Mesenchymal stem cell (in vitro differentiated cells and primary cell): ENCODE results near the gene RIMBP3B.
"Not testable (repeated sequence)": the region's sequence is repeated elsewhere in the genome, so short reads cannot be mapped to it uniquely, and the experiment has no call there.

ENCODE experiments used
- DNase-seq: peaks from one replicate; pipeline ENCODE4 v3.0.0-alpha.2; 2013
- H2AFZ ChIP-seq: one replicate; pipeline ENCODE4 v1.6.1; 2013; ENCODE audit warnings: low read depth, mild to moderate bottlenecking, control low read depth, inconsistent platforms, low read length, moderate library complexity
- H2AK5ac ChIP-seq: 2 replicates; pipeline ENCODE4 v1.6.1; 2013; ENCODE audit warnings: low read length, moderate library complexity, mild to moderate bottlenecking, inconsistent platforms; ENCODE audit not compliant: severe bottlenecking
- H2BK120ac ChIP-seq: one replicate; pipeline ENCODE4 v1.6.1; 2013; ENCODE audit warnings: low read depth, mild to moderate bottlenecking, inconsistent platforms, low read length, moderate library complexity
- H2BK12ac ChIP-seq, 2 experiments: one replicate each; pipeline ENCODE4 v1.6.1; 2013; ENCODE audit warnings: inconsistent platforms in 2 of 2, low read length in 2 of 2, mild to moderate bottlenecking in 2 of 2, moderate library complexity in 2 of 2, control low read depth in 1 of 2
- H2BK15ac ChIP-seq: one replicate; pipeline ENCODE4 v1.6.1; 2013; ENCODE audit warnings: mild to moderate bottlenecking, low read depth, inconsistent platforms; ENCODE audit not compliant: poor library complexity, severe bottlenecking
- H2BK5ac ChIP-seq: 2 replicates; pipeline ENCODE4 v1.6.1; 2013; ENCODE audit warnings: low read depth, mild to moderate bottlenecking, low read length, control low read depth, inconsistent platforms; ENCODE audit not compliant: poor library complexity, severe bottlenecking
- H3K14ac ChIP-seq, 2 experiments: one replicate each; pipeline ENCODE4 v1.6.1; 2013; ENCODE audit warnings: inconsistent platforms in 2 of 2, low read length in 2 of 2, control low read depth in 1 of 2, mild to moderate bottlenecking in 1 of 2, moderate library complexity in 1 of 2
- H3K18ac ChIP-seq, 2 experiments: one replicate each; pipeline ENCODE4 v1.6.1; 2013; ENCODE audit warnings: inconsistent platforms in 2 of 2, low read length in 2 of 2, control low read depth in 1 of 2, low read depth in 1 of 2, mild to moderate bottlenecking in 1 of 2
- H3K23ac ChIP-seq, 2 experiments: one replicate each; pipeline ENCODE4 v1.6.1; 2013; ENCODE audit warnings: inconsistent platforms in 2 of 2, low read length in 2 of 2, mild to moderate bottlenecking in 2 of 2, moderate library complexity in 2 of 2, control low read depth in 1 of 2
- H3K27ac ChIP-seq: 2 replicates; pipeline ENCODE4 v1.5.1; 2013; ENCODE audit warnings: mild to moderate bottlenecking, moderate library complexity, low read length, control low read depth, inconsistent platforms; ENCODE audit not compliant: poor library complexity, severe bottlenecking
- H3K27me3 ChIP-seq, 2 experiments: 2 replicates each; pipeline versions ENCODE4 v1.6.1 to v1.7.0; 2013; ENCODE audit warnings: low read length in 2 of 2, mild to moderate bottlenecking in 2 of 2, moderate library complexity in 2 of 2, control low read depth in 1 of 2, inconsistent platforms in 1 of 2; ENCODE audit not compliant: control insufficient read depth in 1 of 2, insufficient read depth in 1 of 2
- H3K36me3 ChIP-seq, 2 experiments: 2 replicates each; pipeline versions ENCODE4 v1.6.1 to v1.7.0; 2013; ENCODE audit warnings: low read length in 2 of 2, control low read depth in 1 of 2, inconsistent platforms in 1 of 2, low read depth in 1 of 2, mild to moderate bottlenecking in 1 of 2; ENCODE audit not compliant: insufficient read depth in 2 of 2, control insufficient read depth in 1 of 2
- H3K4ac ChIP-seq, 2 experiments: one replicate each; pipeline ENCODE4 v1.6.1; 2013; ENCODE audit warnings: inconsistent platforms in 2 of 2, low read length in 2 of 2, mild to moderate bottlenecking in 2 of 2, moderate library complexity in 2 of 2, control low read depth in 1 of 2, low read depth in 1 of 2
- H3K4me1 ChIP-seq: 2 replicates; pipeline ENCODE4 v1.6.1; 2013; ENCODE audit warnings: low read depth, low read length, control low read depth; ENCODE audit not compliant: control insufficient read depth, insufficient read depth
- H3K4me2 ChIP-seq: 2 replicates; pipeline ENCODE4 v1.6.1; 2013; ENCODE audit warnings: low read length, mild to moderate bottlenecking, inconsistent platforms; ENCODE audit not compliant: poor library complexity, severe bottlenecking
- H3K4me3 ChIP-seq, 2 experiments: 2 replicates each; pipeline versions ENCODE4 v1.5.1 to v1.7.0; 2013; ENCODE audit warnings: low read length in 2 of 2, mild to moderate bottlenecking in 2 of 2, control low read depth in 1 of 2, low read depth in 1 of 2; ENCODE audit not compliant: insufficient read depth in 1 of 2
- H3K79me1 ChIP-seq: replicated peaks from 2 replicates; pipeline ENCODE4 v1.6.1; 2013; ENCODE audit warnings: mild to moderate bottlenecking, control low read depth, low read length, inconsistent platforms; ENCODE audit not compliant: poor library complexity, severe bottlenecking
- H3K9ac ChIP-seq: 2 replicates; pipeline ENCODE4 v1.7.0; 2013; ENCODE audit warnings: mild to moderate bottlenecking, low read length, moderate library complexity
- H3K9me3 ChIP-seq: 2 replicates; pipeline ENCODE4 v1.7.0; 2013; ENCODE audit warnings: mild to moderate bottlenecking, low read length; ENCODE audit not compliant: control insufficient read depth
- H4K8ac ChIP-seq: one replicate; pipeline ENCODE4 v1.6.1; 2013; ENCODE audit warnings: inconsistent platforms, mild to moderate bottlenecking, low read length, moderate library complexity
- H4K91ac ChIP-seq: one replicate; pipeline ENCODE4 v1.6.1; 2013; ENCODE audit warnings: mild to moderate bottlenecking, low read length, inconsistent platforms
- WGBS: methylation state at CpG from one replicate; pipeline ENCODE4 v1.1.7; 2013; ENCODE audit warnings: mixed read lengths; 5-methylcytosine and 5-hydroxymethylcytosine counted together

Gene RIMBP3B

DNA sequence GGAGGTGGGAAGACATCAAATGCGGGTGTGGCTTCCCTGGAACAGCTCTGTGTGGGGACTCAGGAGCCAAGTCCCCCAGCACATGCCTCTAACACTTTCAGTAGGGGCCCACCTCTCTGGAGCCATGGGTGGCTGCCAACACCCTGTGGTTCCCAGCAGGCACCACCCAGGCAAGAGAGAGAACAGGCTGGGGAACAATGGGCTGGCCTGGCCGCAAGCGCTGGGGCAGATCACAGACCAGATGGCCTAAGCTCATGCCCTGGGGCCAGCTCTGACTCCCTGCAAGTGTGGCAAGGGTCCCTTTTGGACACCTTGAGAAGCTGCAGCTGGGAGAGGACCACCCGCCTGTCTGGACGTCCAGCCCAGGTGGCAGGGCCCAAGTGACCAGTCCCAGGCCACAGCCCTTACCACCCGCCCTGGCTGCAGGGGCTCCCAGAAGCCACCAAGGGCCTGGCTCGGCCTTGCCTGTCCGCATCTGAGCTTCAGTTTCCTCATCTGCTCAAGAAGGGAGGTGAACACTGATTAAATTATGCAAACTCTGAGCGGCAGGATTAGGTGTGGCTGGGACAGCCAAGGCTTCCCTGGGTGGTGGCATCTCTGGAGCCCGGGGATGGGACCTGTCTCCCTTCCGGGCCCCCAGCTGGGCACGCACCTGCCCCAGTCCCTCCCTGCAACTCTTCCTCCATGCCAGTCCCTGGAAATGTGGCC, 14.8 kb upstream of the RIMBP3B start:
- not testable (repeated sequence) for H3K79me1 ChIP-seq, H4K8ac ChIP-seq, DNase-seq, H3K36me3 ChIP-seq, H3K23ac ChIP-seq, H2BK12ac ChIP-seq, H2AK5ac ChIP-seq, H3K4me3 ChIP-seq, H3K18ac ChIP-seq, H3K9me3 ChIP-seq, H2BK5ac ChIP-seq, H3K4me2 ChIP-seq, H2BK15ac ChIP-seq, H3K14ac ChIP-seq, H3K9ac ChIP-seq, H2AFZ ChIP-seq, H3K27ac ChIP-seq, H3K27me3 ChIP-seq, H2BK120ac ChIP-seq, H3K4ac ChIP-seq, H4K91ac ChIP-seq, H3K4me1 ChIP-seq
- WGBS = no CpG with 5 or more reads among the region's 12 CpGs

DNA sequence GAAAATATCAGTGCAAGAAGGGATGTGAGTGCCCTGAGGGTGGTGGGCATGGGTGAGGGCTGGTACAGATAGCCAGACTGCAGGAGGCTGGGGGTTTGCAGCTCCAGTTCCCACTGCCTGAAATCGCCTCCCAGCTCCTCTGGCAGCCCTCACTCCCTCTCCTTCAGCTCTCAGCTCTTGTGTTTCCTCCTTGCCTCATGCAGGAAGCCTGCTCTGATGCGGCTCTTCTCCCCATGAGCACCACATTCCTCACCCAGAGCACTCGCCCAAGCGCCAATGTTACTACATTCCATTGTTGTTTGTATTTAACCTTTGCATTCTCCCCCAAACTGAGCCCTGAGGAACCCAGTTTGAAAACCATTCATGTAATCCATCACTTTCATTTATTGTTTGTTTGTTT, 7.7 kb upstream of the RIMBP3B start:
- H2AFZ ChIP-seq, H2BK120ac ChIP-seq, H3K14ac ChIP-seq, H3K4me3 ChIP-seq, DNase-seq, H2BK5ac ChIP-seq, H4K8ac ChIP-seq, H3K9me3 ChIP-seq, H3K4me2 ChIP-seq, H3K23ac ChIP-seq, H3K79me1 ChIP-seq, H3K18ac ChIP-seq, H3K4me1 ChIP-seq, H3K27ac ChIP-seq, H3K27me3 ChIP-seq, H2BK15ac ChIP-seq, H2BK12ac ChIP-seq, H2AK5ac ChIP-seq, H3K9ac ChIP-seq, H4K91ac ChIP-seq, H3K36me3 ChIP-seq, H3K4ac ChIP-seq: not testable (repeated sequence)
- no CpG with 5 or more reads among the region's 4 CpGs for WGBS

DNA sequence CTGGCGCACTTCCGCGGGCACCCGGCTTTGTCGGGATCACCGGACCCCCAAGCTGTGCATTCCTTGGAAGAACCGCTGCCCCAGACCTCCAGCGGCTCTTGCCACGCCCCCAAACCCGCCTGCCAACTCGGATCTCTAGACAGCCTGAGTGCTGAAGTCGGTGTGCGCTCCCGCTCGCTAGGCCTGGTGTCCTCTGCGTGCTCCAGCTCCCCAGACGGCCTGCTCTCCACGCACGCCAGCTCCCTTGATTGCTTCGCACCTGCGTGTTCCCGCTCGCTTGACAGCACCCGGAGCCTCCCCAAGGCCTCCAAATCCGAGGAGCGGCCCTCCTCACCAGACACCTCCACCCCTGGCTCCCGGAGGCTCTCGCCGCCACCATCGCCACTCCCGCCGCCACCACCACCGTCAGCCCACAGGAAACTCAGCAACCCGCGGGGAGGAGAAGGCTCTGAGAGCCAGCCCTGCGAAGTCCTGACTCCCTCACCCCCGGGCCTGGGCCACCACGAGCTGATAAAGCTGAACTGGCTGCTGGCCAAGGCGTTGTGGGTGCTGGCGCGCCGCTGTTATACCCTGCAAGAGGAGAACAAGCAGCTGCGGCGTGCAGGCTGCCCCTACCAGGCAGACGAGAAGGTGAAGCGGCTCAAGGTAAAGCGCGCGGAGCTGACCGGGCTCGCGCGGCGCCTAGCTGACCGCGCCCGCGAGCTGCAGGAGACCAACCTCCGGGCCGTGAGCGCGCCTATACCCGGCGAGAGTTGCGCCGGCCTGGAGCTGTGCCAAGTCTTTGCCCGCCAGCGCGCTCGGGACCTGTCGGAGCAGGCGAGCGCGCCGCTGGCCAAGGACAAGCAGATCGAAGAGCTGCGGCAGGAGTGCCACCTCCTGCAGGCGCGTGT, 1.2 kb downstream of the RIMBP3B start:
- H2AK5ac ChIP-seq, H3K4ac ChIP-seq, H3K4me1 ChIP-seq, H2BK15ac ChIP-seq, H3K18ac ChIP-seq, H3K4me2 ChIP-seq, H2AFZ ChIP-seq, H3K4me3 ChIP-seq, H3K9ac ChIP-seq, H2BK5ac ChIP-seq, H2BK120ac ChIP-seq, H3K27me3 ChIP-seq, H2BK12ac ChIP-seq, H3K23ac ChIP-seq, H3K79me1 ChIP-seq, H3K36me3 ChIP-seq, H3K14ac ChIP-seq, H3K9me3 ChIP-seq, H3K27ac ChIP-seq, H4K8ac ChIP-seq, H4K91ac ChIP-seq, DNase-seq: not testable (repeated sequence)
- WGBS = no CpG with 5 or more reads among the region's 79 CpGs

DNA sequence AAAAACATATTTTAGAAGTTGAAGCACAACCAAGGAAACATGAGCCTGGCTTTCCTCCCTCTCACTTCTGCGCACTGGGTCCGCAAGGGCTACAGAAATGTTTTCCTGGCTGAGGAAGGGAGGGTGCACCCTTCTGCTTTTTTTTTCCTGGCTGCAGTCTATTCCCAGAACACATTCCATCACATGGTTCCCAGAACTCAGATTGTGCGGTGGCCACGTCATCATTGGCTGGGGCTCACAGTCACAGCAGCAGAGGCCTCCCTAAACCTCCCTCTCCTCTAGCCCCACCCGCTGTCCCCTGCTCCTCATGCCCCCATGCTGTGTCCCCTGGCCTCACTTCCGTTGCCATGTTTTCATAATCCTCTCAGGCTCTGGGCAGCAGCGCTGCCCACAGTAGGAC, 5.9 kb downstream of the RIMBP3B start:
- not testable (repeated sequence) for H2BK12ac ChIP-seq, H2AFZ ChIP-seq, H3K9ac ChIP-seq, H3K4ac ChIP-seq, H3K4me1 ChIP-seq, H3K18ac ChIP-seq, H3K79me1 ChIP-seq, H3K36me3 ChIP-seq, H3K23ac ChIP-seq, H4K91ac ChIP-seq, H2BK5ac ChIP-seq, H3K9me3 ChIP-seq, DNase-seq, H3K4me3 ChIP-seq, H4K8ac ChIP-seq, H2AK5ac ChIP-seq, H3K4me2 ChIP-seq, H2BK15ac ChIP-seq, H3K27me3 ChIP-seq, H3K14ac ChIP-seq, H3K27ac ChIP-seq, H2BK120ac ChIP-seq
- no CpG with 5 or more reads among the region's 7 CpGs for WGBS
